Adipocyte (in vitro differentiated cells): Measurements from ENCODE around the gene FLT3.
"Not testable (repeated sequence)": the region's sequence is repeated elsewhere in the genome, so short reads cannot be mapped to it uniquely, and the experiment has no call there.

Experiments used
- DNase-seq: peaks from one replicate; pipeline ENCODE4 v3.0.0-alpha.2; 2015; ENCODE audit warnings: low read depth
- H3K27me3 ChIP-seq: replicated peaks from 2 replicates; pipeline ENCODE4 v1.7.0; 2013; ENCODE audit warnings: mild to moderate bottlenecking, low read length, moderate library complexity; ENCODE audit not compliant: control insufficient read depth, insufficient read depth
- H3K36me3 ChIP-seq: 2 replicates; pipeline ENCODE4 v1.7.0; 2013; ENCODE audit warnings: low read length, mild to moderate bottlenecking, moderate library complexity; ENCODE audit not compliant: control insufficient read depth, insufficient read depth, severe bottlenecking
- H3K4me1 ChIP-seq: 2 replicates; pipeline ENCODE4 v1.7.0; 2013; ENCODE audit warnings: mild to moderate bottlenecking, low read length, moderate library complexity; ENCODE audit not compliant: control insufficient read depth, insufficient read depth
- H3K4me3 ChIP-seq: 2 replicates; pipeline ENCODE4 v1.7.0; 2013; ENCODE audit warnings: mild to moderate bottlenecking, low read length, moderate library complexity
- H3K9ac ChIP-seq: 2 replicates; pipeline ENCODE4 v1.7.0; 2013; ENCODE audit warnings: mild to moderate bottlenecking, low read length, moderate library complexity
- H3K9me3 ChIP-seq: 2 replicates; pipeline ENCODE4 v1.7.0; 2013; ENCODE audit warnings: mild to moderate bottlenecking, low read length, moderate library complexity; ENCODE audit not compliant: control insufficient read depth

FLT3 gene

DNA sequence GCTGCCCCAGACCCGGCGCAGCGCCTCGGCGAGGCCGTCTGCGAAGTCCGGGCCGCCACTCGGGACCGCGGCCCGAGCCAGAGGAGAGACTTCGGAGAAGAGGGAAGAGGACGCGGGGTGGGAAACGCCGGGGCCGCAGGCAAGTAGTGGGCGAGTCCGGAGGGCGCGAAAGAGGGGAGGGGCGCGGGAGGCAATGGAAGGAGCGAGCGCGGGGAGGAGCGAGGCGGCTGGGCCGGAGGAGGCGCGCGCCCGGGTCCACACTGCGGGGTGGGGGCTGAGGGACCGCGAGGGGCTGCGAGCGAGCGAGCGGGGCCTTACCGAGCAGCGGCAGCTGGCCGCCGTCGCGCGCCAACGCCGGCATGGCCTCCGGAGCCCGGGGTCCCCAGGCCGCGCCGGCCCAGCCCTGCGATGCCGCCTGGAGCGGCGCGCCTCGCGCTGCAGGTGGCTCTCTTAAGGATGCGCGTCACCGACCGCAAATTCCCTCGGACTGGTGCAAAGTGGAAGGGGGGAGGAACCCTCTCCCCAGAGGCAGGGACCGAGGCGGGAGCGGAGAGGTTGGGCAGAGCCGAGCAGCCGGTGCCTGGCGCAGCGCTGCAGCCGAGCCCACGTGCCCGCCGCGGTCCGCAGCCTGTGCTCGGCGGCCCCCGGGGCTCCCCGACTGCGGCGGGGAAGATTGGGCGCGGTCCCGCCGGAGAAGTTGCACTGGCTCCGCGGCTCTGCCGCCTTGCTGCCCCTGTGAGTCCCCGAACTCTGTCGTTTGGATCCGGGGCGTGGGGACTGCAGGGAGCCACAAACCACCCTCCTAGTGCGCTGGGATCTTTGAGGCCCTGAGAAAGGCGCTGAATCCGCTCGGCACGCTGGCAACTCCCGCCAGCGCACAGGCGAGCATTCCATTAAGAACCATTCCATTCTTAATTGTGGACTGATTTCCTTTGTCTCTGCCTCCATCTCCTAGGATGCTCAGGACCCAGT lies at the start of gene FLT3:
FLT3 (minus strand) TSS at position 427 of the 972 bp plus-strand sequence; CDS start at position 361, 66 bp downstream.
- peak; percentile 18 for DNase-seq

DNA sequence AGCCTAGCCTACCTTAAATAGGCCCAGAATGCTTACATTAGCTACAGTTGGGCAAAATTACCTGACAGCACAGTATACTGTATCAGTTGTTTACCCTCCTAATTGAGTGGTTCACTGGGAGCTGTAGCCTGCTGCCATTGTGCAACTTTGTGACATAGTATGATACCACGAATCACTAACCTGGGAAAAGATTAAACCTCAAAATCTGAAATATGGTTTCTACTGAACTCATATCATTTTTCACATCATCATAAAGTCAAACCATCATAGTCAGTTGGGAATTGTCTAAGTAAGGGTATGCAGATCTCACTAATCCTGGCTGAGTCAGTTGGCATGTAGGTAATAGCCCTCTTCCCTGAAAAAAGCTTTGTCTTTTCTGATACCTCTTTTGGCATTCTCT lies 47.1 kb upstream of the FLT3 start:
- Histone ChIP-seq H3K27me3 (no peaks in the 10 kb centered on the region), H3K4me1 (peaks cover 9% of the 10 kb centered on the region), H3K9ac (no peak overlapping the region), H3K4me3 (no peak overlapping the region), H3K9me3 (no peaks in the 10 kb centered on the region), H3K36me3 (no peaks in the 10 kb centered on the region)
- DNase-seq, result peak; percentile 24

More for the DNA sequence above, at the start of gene FLT3:
- Histone ChIP-seq H3K36me3 (no peaks in the 10 kb centered on the region), H3K9me3 (peaks cover 12% of the 10 kb centered on the region), H3K4me1 (no peaks in the 10 kb centered on the region), H3K27me3 (peaks cover 65% of the 10 kb centered on the region), H3K4me3 (peak within 1 kb of the TSS; percentile 37), H3K9ac (no peak within 1 kb of the TSS)

DNA sequence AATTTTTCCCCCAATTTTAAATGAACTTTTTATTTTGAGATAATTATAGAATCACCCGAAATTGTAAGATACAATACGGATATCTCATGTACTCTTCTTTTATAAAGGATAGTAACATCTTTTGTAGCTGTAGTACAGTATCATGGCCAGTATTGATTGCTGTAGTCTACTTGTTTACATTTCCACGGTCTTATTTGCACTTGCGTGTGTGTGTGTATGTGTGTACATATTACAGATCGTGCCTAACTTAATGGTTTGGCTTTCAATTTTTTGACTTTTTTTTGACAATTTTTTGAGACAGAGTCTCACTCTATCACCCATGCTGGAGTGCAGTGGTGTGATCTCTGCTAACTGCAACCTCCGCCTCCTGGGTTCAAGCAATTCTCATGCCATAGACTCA lies 44.7 kb upstream of the FLT3 start:
- no peak for DNase-seq
- Histone ChIP-seq H3K36me3 (no peaks in the 10 kb centered on the region), H3K4me1 (peaks cover 20% of the 10 kb centered on the region), H3K9me3 (no peaks in the 10 kb centered on the region), H3K9ac (no peak overlapping the region), H3K4me3 (no peak overlapping the region), H3K27me3 (no peaks in the 10 kb centered on the region)

DNA sequence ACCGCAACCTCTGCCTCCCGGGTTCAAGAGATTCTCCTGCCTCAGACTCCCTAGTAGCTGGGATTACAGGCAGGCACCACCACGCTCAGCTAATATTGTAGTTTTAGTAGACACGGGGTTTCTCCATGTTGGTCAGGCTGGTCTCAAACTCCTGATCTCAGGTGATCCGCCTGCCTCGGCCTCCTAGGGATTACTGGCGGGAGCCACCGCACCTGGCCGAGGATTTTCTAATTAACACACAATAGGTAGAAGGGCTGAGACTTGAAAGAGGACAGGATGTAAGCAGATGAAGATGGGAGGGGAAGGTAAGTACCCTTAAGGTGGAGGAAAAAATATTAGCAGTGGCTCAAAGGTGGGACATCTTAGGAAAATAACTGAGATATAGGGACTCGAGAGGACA lies 41.2 kb upstream of the FLT3 start:
- not testable (repeated sequence) for H3K36me3 ChIP-seq, H3K27me3 ChIP-seq, H3K9me3 ChIP-seq, H3K9ac ChIP-seq, H3K4me3 ChIP-seq, DNase-seq
- peaks cover 30% of the 10 kb centered on the region for H3K4me1 ChIP-seq

DNA sequence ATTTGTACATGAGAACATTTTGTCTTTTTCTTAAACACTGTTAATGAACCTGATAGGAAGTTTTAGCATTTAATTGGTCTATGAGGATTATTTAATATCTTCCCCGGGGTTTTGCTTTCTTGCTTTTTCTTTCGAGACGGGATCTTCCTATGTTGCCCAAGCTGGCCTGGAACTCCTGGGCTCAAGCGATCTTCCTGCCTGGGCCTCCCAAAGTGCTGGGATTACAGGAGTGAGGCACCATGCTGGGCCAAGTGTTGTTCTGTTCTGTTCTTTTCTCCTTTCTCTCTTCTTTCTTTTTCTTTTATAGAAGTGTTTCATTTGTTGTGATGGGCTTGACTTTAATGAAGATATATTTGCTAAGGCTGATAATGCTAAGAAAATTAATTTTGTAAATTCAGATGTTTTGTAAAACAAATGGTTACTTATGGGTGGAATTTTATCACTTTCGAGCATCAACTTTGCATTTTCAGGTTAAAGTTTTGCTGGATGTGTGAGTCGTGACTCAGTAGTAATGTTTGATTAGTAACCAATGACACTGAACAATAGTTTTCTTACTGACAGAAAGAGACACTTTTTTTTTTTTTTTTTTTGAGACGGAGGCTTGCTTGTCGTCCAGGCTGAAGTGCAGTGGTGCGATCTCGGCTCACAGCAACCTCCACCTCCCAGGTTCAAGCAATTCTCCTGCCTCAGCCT lies 40.2 kb upstream of the FLT3 start:
- no peaks in the 10 kb centered on the region for H3K27me3 ChIP-seq
- peaks cover 30% of the 10 kb centered on the region for H3K4me1 ChIP-seq
- peak overlapping the region; percentile 100 for H3K4me3 ChIP-seq
- no peaks in the 10 kb centered on the region for H3K9me3 ChIP-seq
- H3K36me3 ChIP-seq, result no peaks in the 10 kb centered on the region
- peak; percentile 9 for DNase-seq
- peak overlapping the region; percentile 96 for H3K9ac ChIP-seq

DNA sequence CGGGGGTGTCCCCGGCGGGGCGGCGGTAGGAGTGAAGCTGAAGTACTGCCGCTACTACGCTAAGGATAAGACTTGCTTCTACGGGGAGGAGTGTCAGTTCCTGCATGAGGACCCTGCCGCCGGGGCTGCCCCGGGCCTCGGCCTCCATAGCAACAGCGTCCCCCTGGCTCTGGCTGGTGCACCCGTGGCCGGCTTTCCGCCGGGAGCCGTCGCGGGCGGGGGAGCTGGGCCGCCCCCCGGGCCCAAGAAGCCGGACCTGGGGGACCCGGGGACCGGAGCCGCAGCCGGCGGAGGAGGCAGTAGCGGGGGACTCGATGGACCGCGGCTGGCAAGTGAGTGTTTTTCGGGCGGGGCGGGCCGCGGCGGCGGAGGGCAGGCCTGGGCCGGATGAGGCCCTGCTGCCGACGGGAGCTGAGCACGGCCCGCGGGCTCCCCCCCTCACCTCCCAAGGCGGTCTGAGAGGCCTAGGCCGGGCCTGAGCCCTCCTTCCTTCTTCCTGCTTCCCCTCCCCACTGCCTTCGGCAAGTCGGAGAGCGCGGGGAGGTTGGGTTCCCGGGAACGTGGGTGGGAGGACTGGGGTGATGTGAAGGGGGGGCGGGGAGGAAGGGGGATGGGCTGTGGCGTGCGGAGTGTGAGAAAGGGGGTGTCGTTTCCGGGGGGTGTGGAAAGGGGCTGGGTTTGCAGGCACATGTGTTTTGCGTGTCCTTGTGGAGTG lies 38.5 kb upstream of the FLT3 start:
- H3K36me3 ChIP-seq, result no peaks in the 10 kb centered on the region
- H3K9me3 ChIP-seq, result no peaks in the 10 kb centered on the region
- peak; percentile 87 for DNase-seq
- H3K27me3 ChIP-seq, result no peaks in the 10 kb centered on the region
- peak overlapping the region; percentile 96 for H3K9ac ChIP-seq
- peak overlapping the region; percentile 100 for H3K4me3 ChIP-seq
- H3K4me1 ChIP-seq, result peaks cover 30% of the 10 kb centered on the region

DNA sequence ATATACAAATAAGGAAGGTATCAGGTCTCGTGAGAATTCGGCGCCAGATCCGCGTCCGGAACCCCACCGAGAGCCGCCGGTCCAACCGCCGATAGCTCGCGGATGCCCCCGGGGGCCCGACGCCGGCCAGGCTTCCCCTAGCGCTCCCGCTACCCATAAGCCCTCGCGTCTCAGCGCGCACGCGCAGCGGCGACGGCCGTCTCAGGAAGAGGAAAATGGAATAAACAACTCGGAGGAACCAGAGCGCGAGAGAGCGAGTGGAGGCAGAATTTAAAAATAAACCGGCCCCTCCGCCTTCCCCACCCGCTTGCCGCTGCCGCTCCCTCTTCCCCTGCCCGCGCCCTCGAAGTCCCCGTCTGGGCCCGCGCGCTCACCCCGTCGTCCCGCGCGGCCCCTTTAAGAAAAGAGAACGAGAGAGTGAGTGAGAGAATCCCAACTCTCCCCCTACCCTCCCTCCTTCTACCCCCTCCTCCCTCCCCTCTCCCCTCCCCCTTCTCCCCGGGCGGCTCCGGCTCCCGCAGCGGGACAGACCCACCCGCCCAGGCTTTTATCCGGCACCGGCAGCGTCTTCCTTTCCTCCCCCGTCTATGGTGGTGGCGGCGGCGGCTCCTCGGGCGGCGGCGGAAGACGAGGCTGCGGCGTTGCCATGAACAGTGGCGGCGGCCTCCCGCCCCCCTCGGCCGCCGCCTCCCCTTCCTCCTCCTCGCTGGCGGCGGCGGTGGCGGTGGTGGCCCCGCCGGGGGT lies 37.8 kb upstream of the FLT3 start, which contains the start of gene PAN3:
PAN3 (plus strand) TSS at position 534 of the 744 bp plus-strand sequence; CDS start at position 647, 113 bp downstream.
- H3K36me3 ChIP-seq, result no peaks in the 10 kb centered on the region
- peak within 1 kb of the TSS; percentile 100 for H3K4me3 ChIP-seq
- H3K27me3 ChIP-seq, result no peaks in the 10 kb centered on the region
- H3K9me3 ChIP-seq, result no peaks in the 10 kb centered on the region
- DNase-seq, result peak; percentile 97
- H3K9ac ChIP-seq, result peak within 1 kb of the TSS; percentile 96
- peaks cover 27% of the 10 kb centered on the region for H3K4me1 ChIP-seq

DNA sequence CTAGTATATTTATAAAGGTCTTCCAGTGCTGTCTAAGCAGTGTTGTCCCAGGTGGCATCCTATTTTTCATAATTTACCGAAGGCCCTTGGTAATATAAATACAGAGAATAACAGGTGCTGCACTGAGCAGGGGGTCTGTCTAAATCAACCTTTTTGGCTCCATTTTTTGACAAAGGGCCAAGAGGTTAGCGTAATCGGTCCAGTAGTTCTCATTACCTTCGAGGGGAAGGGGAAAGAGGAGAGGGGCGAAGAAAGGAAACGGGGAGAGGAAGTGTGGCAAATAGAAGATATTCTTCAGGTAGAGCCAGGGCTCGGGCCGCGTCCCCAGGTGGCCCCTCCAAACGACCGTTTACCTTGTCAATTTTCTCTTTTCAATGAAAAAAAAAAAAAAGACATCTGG lies 37.2 kb upstream of the FLT3 start:
- H3K27me3 ChIP-seq, result no peaks in the 10 kb centered on the region
- H3K36me3 ChIP-seq, result no peaks in the 10 kb centered on the region
- H3K4me3 ChIP-seq, result peak overlapping the region; percentile 100
- no peaks in the 10 kb centered on the region for H3K9me3 ChIP-seq
- peak overlapping the region; percentile 96 for H3K9ac ChIP-seq
- peak; percentile 43 for DNase-seq
- peaks cover 21% of the 10 kb centered on the region for H3K4me1 ChIP-seq

DNA sequence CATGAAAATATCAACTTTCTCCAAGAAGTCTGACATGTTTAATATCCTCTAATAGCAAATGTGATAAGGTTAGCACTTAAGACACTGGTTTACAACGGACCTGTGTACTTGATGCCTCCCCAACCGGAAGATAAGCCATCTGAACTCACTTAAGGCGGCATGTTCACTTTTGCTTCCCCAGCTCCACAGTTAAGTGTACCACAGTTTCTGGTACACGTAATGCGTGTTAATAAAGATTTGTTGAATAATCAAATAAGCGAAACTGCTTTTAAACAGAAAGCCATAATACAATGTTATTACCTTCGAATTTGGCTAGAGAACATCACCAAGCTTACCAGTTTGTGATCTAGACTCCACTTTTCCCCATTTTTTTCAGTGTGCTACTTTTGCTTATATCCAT lies 36.5 kb upstream of the FLT3 start:
- no peaks in the 10 kb centered on the region for H3K27me3 ChIP-seq
- DNase-seq, result no peak

DNA sequence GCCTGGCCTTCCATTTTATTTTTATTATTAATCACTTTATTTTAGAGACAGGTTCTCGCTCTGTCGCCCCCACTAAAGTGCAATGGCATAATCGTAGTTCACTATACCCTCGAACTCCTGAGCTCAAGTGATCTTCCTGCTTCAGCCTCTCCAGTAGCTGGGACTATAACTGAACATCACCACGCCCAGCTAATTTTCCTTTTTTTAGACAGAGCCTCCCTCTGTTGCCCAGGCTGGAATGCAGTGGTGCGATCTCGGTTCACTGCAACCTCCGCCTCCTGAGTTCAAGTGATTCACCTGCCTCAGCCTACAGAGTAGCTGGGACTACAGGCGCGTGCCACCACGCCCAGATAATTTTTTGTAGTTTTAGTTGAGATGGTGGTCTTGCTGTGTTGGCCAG lies 31.3 kb upstream of the FLT3 start:
- DNase-seq, result no peak
- Histone ChIP-seq H3K36me3 (no peaks in the 10 kb centered on the region), H3K4me3 (no peak overlapping the region)

More for the DNA sequence above, 36.5 kb upstream of the FLT3 start:
- H3K36me3 ChIP-seq, result no peaks in the 10 kb centered on the region
- H3K4me3 ChIP-seq, result peak overlapping the region; percentile 100
- H3K9ac ChIP-seq, result peak overlapping the region; percentile 96
- H3K4me1 ChIP-seq, result peaks cover 19% of the 10 kb centered on the region
- H3K9me3 ChIP-seq, result no peaks in the 10 kb centered on the region

More for the DNA sequence above, 31.3 kb upstream of the FLT3 start:
- peaks cover 15% of the 10 kb centered on the region for H3K4me1 ChIP-seq
- no peaks in the 10 kb centered on the region for H3K9me3 ChIP-seq
- no peak overlapping the region for H3K9ac ChIP-seq
- no peaks in the 10 kb centered on the region for H3K27me3 ChIP-seq
